ENCODE results near the gene AOC2.

AOC2 gene, protein sequence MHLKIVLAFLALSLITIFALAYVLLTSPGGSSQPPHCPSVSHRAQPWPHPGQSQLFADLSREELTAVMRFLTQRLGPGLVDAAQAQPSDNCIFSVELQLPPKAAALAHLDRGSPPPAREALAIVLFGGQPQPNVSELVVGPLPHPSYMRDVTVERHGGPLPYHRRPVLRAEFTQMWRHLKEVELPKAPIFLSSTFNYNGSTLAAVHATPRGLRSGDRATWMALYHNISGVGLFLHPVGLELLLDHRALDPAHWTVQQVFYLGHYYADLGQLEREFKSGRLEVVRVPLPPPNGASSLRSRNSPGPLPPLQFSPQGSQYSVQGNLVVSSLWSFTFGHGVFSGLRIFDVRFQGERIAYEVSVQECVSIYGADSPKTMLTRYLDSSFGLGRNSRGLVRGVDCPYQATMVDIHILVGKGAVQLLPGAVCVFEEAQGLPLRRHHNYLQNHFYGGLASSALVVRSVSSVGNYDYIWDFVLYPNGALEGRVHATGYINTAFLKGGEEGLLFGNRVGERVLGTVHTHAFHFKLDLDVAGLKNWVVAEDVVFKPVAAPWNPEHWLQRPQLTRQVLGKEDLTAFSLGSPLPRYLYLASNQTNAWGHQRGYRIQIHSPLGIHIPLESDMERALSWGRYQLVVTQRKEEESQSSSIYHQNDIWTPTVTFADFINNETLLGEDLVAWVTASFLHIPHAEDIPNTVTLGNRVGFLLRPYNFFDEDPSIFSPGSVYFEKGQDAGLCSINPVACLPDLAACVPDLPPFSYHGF

DNA sequence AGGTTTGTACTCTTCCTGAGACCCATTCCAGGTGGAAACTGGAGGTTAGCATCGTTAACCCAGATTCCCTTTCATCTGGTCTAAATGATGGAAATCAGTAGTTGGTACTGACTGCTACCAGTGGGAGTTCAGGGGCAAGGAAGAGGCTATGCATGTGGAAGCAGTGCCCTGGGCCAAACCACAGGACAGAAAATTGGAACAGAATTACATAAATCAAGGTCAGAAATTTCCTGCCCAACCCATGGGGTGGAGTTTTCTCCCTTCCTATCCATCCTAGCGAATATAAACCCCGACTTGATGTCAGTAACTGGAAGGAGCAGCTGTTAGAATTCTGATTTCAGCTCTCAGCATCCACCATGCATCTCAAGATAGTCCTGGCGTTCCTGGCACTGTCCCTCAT lies at the start of gene AOC2:
Gene AOC2, plus strand, starts transcription at position 310 of the 400 bp plus-strand sequence. Its CDS starts 47 bp downstream, at position 357.
- no peak for DNase-seq (ENCODE audit: low read depth in 2 of 2)

DNA sequence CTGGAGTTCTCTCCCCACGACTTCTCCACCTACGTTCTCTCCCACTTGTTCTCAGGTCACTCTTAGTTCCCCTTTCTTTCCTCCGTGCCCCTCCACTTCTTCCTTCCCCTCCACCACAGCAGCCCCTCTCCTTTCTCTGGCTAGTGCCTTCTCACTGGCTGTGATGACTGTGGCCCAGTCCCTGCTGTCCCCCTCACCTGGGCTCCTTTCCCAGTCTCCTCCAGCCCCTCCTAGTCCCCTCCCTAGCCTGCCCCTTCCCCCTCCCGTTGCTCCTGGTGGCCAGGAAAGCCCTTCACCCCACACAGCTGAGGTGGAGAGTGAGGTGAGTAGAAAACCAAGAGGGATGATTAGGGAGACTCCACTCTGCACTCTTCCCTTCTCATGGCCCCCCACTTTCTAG lies 49.3 kb upstream of the AOC2 start:
- no peak for DNase-seq (ENCODE audit: low read depth in 2 of 2)

DNA sequence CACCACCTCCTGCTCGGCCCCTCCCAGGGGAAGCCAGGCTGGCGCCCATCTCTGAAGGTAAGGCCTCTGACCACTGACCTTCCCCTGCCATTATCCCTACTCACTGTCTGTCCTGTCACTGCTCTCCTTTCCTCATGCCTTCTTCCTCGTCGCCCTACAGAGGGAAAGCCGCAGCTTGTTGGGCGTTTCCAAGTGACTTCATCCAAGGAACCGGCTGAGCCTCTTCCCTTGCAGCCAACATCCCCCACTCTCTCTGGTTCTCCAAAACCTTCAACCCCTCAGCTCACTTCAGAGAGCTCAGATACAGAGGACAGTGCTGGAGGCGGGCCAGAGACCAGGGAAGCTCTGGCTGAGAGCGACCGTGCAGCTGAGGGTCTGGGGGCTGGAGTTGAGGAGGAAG lies 48.9 kb upstream of the AOC2 start:
- DNase-seq (ENCODE audit: low read depth in 2 of 2): no peak

DNA sequence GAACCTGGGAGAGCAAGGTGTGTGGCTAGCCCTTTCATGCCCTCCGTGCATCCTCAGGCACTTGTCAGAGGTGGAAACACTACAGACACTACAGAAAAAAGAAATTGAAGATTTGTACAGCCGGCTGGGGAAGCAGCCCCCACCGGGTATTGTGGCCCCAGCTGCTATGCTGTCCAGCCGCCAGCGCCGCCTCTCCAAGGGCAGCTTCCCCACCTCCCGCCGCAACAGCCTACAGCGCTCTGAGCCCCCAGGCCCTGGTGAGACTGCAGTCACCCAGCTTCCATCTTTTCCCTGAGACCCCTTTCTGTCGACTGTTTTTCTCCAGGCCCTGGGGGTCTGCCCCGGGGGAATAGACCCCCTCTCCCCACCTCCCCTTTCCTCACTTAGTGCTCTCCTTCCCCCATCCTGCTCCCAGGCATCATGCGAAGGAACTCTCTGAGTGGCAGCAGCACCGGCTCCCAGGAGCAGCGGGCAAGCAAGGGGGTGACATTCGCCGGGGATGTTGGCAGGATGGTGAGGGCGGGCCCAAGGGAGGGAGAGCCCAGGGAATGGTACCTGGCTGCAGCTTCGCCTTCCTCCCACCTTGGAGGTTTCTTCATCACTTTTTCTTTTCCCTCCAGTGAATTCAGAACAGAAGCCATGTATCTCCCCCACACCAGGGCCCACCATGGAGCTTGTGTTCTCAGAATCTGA lies 48.2 kb upstream of the AOC2 start:
- no peak for DNase-seq (ENCODE audit: low read depth in 2 of 2)

DNA sequence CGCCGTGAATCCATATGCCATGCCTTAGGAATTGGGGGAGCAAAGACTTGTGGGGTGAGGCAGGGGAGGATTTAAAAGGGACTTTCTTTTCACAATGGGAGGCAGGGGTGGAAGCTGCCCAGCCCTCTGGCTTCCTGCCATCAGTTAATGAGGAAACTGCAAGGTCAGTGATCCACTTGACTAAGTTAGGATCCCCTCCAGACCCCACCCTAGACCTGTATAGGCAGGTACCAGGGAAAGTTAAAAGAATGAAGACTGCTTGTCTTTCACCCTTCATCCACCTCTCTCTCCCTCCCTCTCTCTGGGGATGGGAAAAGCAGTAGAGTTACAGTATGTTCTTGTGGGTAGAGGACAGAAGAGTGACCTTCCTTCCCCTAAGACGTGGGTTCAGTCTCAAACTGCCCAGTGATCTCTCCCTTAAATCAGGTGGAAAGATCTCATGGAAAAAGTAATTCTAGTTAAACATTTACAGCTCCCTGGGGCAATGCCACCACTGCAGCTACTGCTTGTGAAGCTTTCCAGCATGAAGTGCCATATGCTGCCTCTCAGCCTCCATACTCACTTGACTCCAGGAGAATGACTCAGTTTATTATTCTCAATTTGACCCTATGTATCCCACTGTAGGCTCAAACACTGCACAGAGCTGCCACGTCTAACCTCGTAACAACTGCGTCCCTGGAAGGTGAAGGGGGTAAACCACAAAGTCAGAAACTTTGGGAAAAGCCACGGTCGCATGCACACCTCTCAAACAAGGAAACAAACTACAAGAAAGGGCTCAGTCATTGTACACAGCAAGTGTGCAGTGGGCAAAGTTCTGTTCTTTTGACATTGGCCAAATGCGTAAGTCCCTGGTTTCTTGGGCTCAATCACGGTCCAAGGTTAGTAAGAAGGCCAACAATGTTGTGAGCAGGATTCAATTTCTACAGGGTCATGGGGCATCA lies 47.0 kb upstream of the AOC2 start:
- no peak for DNase-seq (ENCODE audit: low read depth in 2 of 2)

DNA sequence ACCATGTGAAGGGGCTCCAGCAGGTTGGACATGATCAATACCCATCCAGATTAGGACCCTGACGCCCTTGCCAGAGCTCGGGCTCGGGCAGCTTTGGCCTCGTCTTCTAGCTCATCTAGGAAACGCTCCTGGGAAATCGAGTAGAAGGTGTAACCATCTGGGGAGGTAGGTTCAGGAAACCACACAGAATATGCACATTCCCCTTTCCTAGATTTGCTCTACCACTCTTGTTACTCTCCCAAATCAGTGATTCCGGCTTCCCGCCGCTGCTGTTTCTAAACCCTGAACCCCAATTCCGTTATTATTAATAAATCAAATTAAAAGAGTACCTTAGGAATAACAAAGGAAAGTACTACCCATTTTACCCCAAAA lies 46.4 kb upstream of the AOC2 start:
- DNase-seq (ENCODE audit: low read depth in 2 of 2): no peak

DNA sequence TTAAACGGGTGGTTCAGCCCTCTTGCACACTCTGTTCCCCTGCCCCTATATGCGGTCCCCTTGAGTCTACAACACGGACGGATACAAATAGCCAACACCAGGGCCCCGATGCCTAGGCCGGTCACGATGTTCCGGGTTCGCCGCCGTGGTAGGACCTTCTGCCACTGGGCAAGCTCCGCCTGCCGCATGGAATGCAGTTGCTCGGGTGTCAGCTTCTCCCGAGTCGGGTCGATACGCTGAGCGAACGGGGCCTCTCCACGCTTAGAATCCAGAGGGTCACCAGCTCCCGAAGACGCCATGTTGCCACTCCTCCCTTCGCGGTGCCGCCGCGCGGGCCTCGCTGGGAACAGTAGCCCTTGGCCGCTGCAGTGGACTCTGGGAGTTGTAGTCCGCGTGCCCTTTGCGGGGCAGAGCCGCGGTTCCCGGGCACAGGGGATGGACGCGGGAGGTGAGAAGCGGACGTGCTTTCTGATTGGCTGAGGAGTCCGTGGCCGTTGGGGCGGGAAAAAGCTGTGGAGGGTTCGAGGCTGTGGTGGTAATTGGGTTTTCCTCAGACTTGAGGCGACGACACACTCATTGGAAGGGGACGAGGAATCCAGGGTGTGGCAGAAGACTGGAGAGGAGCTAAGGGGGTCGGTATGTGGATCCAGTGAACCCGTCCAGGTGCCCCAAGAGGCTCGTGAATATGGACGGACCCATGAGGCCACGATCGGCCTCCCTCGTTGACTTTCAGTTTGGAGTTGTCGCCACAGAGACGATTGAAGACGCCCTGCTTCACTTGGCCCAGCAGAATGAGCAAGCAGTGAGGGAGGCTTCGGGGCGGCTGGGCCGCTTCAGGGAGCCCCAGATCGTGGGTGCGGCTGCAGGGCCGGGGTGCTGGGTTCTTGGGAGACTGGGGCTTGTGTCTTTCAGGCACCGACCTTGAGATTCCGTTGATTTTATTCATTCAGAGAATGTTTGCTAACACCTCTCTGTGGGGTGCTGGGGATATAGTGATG lies 45.7 kb upstream of the AOC2 start, which contains the start of the genes CNTD1 and COA3:
Gene CNTD1, plus strand, starts transcription at position 479 of the 998 bp plus-strand sequence. Its CDS starts 207 bp downstream, at position 686.
Gene COA3, minus strand, starts transcription at position 322 of the 998 bp plus-strand sequence. Its CDS starts 23 bp downstream, at position 299.
- DNase-seq (ENCODE audit: low read depth in 2 of 2): peak; percentile 70 to 78

DNA sequence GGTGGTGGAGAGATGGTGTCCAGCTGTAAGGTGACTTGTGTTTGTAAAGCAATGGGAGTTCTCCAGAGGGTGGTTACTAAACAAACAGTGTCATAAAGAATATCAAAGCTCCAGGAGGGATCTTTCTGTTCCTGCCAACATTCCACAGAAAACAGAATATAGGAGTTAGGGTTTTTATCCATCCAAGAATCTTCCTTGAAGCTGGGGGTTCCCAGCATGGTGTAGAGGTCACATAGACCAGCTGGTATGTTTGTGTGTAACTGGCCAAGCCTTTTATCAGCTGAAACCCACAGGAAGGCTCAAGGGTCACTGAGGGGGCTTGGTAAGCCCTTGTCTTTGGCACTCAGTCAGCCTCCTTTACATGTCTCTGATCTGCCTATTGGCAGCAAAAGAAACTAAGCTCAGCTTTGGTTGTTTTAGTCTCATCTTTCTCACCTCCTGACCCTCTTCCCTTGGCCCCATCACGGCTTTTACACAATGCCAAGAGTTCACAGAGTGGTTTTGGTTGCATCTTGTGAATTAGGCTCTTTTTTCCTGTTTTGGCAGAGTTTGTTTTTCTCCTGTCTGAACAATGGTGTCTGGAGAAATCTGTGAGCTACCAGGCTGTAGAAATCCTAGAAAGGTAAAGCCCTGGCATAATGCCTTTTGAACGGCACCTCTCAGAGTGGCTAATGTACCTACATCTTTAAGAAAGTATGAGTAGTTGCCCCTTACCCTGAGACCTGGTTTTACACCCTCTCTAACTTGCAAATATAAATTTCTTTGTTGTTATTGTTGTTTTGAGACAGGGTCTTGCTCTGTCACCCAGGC lies 41.1 kb upstream of the AOC2 start:
- no peak for DNase-seq (ENCODE audit: low read depth in 2 of 2)

DNA sequence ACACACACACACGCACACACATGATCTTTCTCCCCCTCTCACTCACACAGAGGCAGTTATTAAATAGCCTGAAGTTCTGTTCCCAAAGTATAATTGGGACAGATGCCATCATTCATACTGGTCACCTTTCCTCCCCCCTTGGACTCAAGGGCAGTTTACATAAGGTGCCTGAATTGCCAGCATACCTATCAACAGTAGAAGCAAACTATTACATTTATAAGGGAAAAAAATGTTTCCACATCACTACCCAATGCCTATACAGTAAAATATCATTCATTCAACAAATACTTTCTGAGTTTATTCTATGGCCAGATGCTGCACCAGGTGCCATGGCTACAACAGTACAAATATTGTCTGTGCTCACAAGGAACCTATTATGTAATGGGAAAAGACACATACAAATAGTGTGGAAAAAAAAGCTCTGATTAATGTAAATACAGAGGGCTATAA lies 39.4 kb upstream of the AOC2 start:
- DNase-seq (ENCODE audit: low read depth in 2 of 2): no peak

DNA sequence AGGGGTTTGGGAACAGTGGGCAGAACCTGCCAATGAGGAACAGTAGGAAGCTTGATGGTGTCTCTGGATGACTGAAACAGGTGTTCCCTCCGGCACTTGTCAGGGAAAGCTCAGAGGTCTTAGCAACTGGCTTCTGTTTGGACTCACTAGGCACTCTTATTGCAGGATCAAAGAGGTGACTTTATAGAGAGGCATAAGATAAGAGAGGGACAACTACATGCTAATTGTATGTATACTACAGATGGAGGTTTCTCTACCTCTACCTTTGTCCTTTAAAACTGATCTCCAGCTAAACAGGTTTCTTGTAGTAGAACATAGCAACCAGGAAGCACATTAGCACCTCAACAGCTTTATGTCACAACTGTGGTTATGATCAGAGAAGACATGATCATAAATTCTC lies 38.1 kb upstream of the AOC2 start:
- DNase-seq (ENCODE audit: low read depth in 2 of 2): no peak

DNA sequence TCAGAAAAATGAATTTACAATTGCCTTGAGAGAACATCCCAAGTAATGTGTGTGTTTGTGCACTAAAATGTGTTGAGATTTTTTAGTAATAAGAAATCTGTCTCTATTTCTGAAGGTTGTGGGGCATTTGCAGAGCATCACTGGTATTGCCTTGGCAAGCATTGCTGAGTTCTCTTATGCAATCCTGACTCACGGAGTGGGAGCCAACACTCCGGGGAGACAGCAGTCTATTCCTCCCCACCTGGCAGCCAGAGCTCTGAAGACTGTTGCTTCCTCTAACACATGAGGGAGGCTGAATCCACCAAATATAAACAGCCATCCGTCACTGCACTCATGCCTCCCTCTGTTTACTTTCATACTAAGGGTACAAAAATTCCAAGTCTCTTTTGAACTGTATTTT lies 35.1 kb upstream of the AOC2 start:
- no peak for DNase-seq (ENCODE audit: low read depth in 2 of 2)

DNA sequence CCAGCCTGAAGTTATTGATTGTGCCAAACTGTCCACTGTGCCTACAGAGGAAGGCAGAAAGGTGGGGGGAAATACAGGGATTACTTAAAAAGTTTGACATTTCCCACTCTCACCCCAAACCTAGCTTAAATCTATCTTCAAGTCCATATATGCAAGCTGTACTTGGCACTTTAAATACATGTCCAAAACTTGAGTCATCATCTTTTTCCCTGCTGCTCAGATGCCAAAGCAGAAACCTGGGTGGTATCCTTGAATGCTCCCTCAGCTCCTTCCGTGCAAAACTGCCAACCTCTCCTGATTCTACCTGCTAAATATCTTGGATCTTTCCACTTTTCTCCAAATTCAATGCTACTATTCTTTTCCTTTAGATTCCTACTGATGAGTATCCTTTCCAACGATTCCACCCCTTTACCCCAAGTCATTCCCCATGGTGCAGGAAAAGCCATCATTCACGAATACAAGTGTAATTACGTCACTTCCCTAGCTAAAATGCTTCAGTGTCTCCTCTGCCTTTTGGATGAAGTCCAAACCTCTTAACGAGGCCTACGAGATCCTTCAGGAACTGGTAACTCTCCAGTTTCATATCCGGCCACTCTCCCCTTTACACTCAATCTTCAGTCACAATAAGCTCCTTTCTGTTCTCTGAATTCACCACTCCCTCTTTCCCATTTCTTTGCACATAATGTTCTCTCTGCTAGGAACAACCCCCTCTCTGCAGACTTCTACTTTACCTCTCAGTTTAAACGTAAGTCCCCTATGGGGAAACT lies 29.6 kb upstream of the AOC2 start:
- no peak for DNase-seq (ENCODE audit: low read depth in 2 of 2)

DNA sequence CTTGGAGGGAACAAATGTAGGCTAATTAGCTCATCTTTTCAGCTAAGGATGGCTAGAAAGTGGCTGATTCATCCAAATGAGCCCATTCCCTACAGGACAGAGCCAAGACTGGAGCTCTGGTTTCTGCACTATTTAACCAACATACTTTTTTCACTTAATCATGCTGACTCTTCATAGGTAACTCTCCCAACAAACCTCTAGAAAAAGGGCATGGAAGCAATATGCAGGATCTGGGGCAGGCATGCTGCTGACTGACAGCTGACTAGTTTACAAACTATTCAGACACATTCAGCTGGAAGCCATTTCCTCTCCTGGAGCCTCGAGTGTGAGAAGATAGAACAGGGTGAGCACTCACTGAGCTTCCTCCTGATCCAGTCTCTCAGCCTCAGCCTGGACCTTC lies 26.5 kb upstream of the AOC2 start:
- DNase-seq (ENCODE audit: low read depth in 2 of 2): no peak

DNA sequence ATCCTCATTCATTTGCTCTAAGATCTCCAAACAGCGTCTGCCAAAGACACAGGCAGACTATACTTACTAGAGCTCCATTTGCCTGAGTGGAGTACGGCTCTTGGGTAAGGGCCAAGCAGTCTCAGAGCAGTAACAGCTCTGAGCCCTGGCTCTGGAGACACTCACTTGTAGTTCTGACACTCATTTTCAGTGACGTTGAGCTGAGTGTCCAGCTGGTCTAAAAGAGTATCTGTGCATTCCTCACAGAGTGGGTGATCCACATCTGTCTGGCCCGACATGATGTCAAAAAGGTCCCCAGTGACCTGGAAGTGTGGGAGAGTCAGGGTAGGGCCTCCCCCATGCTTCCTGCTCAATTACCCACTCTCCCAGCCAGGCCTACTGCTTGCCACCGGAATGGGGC lies 26.0 kb upstream of the AOC2 start:
- DNase-seq (ENCODE audit: low read depth in 2 of 2): no peak

DNA sequence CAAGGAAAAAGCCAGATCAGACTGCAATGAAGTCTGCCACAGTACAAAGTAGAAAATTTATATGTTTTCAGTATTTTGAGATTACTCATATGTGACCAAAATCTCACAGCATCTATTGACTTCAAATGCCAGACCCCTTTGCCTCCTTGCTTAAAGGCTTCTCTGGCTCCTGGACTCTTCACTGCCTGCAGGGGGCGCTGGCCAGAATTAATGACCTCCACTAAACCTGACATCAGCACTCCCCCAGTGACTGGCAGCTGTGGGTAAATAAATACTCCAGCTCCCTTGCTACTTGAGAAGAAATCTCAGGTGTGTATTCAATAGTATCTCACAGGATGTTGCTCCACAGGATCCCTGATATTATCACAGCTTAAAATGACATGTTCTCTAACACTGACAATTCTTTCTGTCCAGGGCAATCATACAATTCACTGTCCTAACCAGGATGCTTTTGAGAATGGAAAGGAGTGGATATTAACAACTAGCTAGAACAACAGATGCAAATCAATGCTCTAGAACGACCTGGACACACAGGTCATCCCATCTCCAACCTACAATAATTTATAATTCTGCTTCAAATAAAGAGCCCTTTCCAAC lies 24.3 kb upstream of the AOC2 start:
- DNase-seq (ENCODE audit: low read depth in 2 of 2): peak; percentile 42 to 60

DNA sequence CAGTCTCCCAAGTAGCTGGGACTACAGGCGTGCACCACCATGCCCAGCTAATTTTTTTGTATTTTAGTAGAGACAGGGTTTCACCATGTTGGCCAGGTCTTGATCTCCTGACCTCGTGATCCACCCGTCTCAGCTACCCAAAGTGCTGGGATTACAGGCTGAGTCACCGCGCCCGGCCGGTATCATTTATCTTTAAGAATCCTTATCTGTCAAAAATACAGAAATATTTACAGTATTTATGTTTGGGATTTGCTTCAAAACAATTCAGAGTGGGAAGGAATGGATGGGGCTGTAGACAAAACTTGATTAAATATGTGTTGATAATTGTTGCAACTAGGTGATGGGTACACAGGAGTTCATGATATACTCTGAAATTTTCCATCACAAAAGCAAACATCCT lies 23.2 kb upstream of the AOC2 start:
- DNase-seq (ENCODE audit: low read depth in 2 of 2): no peak

DNA sequence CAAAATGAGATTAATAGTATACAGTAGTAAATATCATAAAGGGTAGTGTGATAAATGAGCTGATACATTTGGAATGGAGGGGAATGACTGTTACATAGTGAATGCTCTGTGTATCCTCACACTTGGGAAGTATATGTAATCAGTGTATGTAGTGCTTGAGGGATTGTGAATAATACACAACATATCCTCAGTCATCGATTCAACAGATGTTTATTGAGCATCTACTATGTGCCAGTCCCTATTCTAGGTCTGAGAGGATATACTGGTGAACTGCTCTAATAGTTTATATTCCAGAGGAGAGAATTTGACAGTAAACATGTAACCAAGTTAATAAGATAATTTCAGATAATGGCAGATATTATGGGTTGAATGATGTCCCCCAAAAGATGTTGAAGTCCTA lies 16.9 kb upstream of the AOC2 start:
- DNase-seq (ENCODE audit: low read depth in 2 of 2): no peak

DNA sequence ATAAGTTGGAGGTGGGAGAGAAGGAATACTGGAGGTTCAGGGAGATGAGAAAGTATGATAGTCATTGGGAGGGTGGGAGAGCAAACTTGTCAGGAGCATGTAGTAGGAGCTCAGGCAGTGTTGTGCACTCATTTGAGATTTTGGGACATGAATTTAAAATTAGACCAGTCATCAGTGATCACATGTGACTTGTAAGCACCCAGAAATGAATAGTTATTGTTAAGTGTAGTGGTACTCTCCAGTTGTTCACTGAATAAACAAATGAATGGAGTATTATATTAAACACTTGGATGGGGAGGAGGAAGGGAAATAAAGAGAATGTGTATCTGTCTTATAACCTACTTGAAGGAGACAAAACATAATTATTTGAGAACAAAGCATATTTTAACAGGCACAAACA lies 13.4 kb upstream of the AOC2 start:
- DNase-seq (ENCODE audit: low read depth in 2 of 2): no peak

All from stimulated activated CD4-positive, alpha-beta T cell treated with anti-CD3 and anti-CD28 coated beads, Interleukin-12 subunit alpha, Interleukin-12 subunit beta, amount 100 ng/mL, for 24 hours (primary cell).